SK-N-MC (cell line): ENCODE data around the gene TCF12.
"Not testable (repeated sequence)": the region's sequence is repeated elsewhere in the genome, so short reads cannot be mapped to it uniquely, and the experiment has no call there.

ENCODE experiments used
- DNase-seq: peaks from one replicate; pipeline ENCODE4 v3.0.0-alpha.2; 2011; ENCODE audit warnings: low read depth, low spot score
- H3K27ac ChIP-seq: fragments of 200-600 bp; sonication (generic); 2 replicates; pipeline ENCODE4 v1.5.1; 2016; ENCODE audit warnings: mixed run types
- H3K36me3 ChIP-seq: fragments of 200-600 bp; sonication (generic); 2 replicates; pipeline ENCODE4 v1.6.1; 2017; ENCODE audit warnings: antibody characterized with exemption, low read length, mixed read lengths; ENCODE audit not compliant: insufficient read depth
- H3K4me3 ChIP-seq: fragments of 200-600 bp; sonication (generic); 2 replicates; pipeline ENCODE4 v1.5.1; 2016
- H3K9ac ChIP-seq: fragments of 200-600 bp; sonication (generic); 2 replicates; pipeline ENCODE4 v1.8.0; 2017; ENCODE audit warnings: mixed run types, mixed read lengths; ENCODE audit not compliant: insufficient read length
- H3K9me3 ChIP-seq: fragments of 200-600 bp; sonication (generic); 2 replicates; pipeline ENCODE4 v1.6.1; 2017; ENCODE audit warnings: low read depth, mild to moderate bottlenecking, antibody characterized with exemption, low read length, moderate library complexity, mixed read lengths
- EZH2 ChIP-seq: fragments of 200-600 bp; sonication (generic); IDR thresholded peaks from one replicate; pipeline ENCODE4 v1.6.1; 2017; ENCODE audit warnings: antibody characterized with exemption
- FOXP2 ChIP-seq: optimal IDR thresholded peaks from 2 replicates; pipeline ENCODE3; 2011; ENCODE audit warnings: mild to moderate bottlenecking, moderate library complexity; ENCODE audit not compliant: insufficient read depth; ENCODE audit errors: extremely low read length, control extremely low read depth
- POLR2AphosphoS5 ChIP-seq: IDR thresholded peaks from 2 replicates; pipeline ENCODE4 v1.6.1; 2012; ENCODE audit warnings: mild to moderate bottlenecking, low read depth, low read length, borderline replicate concordance

TCF12 gene

DNA sequence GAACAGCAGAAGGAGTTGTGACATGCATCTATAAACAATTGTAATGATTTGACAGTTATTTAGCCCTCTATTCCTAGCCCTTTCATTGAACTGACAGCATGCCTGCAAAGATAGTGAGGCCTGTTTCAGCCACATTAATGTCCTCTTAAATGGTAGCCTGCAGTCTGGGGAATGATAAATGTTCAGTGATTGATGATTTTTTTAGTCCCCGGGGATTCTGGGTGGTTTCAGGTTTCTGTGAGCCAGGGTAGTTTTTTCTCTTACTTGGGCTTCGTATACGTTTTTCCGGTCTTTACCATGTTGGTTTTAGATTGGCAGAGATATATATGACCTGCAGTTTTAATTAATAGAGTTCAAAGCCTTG, 172.0 kb downstream of the TCF12 start:
- Histone ChIP-seq H3K9me3 (no peaks in the 10 kb centered on the region), H3K9ac (no peak overlapping the region), H3K36me3 (no peaks in the 10 kb centered on the region), H3K27ac (no peak overlapping the region), H3K4me3 (no peak overlapping the region)
- no peak for TF ChIP-seq EZH2
- TF ChIP-seq POLR2AphosphoS5, result no peak
- TF ChIP-seq FOXP2, result no peak
- DNase-seq, result no peak

- Histone ChIP-seq H3K9me3 (no peaks in the 10 kb centered on the region), H3K36me3 (no peaks in the 10 kb centered on the region), H3K27ac (no peak overlapping the region), H3K9ac (no peak overlapping the region), H3K4me3 (no peak overlapping the region)
- TF ChIP-seq FOXP2 (no peak), EZH2 (no peak), POLR2AphosphoS5 (no peak)
- no peak for DNase-seq
Observed at GRCh38 chr15:57091636-57092035, 173.2 kb downstream of the TCF12 start.

DNA sequence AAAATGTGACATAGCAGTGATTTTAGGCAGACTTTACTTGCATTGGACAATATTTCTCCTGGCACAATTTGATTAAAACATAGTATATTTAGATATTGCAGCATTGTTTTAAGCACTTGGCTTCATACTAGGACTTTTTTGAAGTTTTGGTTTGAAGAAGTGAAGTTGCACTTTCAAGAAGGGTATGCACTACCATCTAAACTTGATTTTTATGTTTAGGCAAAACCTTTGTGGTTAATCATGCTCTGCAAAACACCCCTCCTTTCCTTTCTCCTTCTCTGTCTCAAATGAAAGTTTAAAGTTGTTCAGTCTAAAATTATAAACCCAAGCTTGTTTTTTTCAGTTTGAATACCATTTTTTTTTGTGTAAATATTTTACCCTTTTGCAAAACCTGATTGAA, 173.8 kb downstream of the TCF12 start:
- TF ChIP-seq POLR2AphosphoS5 (no peak), FOXP2 (no peak), EZH2 (no peak)
- H3K4me3 ChIP-seq, result no peak overlapping the region
- no peak for DNase-seq

GRCh38 chr15:57094321-57095257, 176.1 kb downstream of the TCF12 start:
- H3K36me3 ChIP-seq, result no peaks in the 10 kb centered on the region
- H3K9me3 ChIP-seq, result no peaks in the 10 kb centered on the region
- peak overlapping the region; percentile 45 for H3K27ac ChIP-seq
- no peak for DNase-seq
- H3K4me3 ChIP-seq, result no peak overlapping the region
- no peak overlapping the region for H3K9ac ChIP-seq
- TF ChIP-seq FOXP2, result no peak
- TF ChIP-seq EZH2, result no peak
- TF ChIP-seq POLR2AphosphoS5, result no peak

More for the DNA sequence above, 173.8 kb downstream of the TCF12 start:
- Histone ChIP-seq H3K9ac (no peak overlapping the region), H3K27ac (no peak overlapping the region), H3K36me3 (no peaks in the 10 kb centered on the region), H3K9me3 (no peaks in the 10 kb centered on the region)

DNA sequence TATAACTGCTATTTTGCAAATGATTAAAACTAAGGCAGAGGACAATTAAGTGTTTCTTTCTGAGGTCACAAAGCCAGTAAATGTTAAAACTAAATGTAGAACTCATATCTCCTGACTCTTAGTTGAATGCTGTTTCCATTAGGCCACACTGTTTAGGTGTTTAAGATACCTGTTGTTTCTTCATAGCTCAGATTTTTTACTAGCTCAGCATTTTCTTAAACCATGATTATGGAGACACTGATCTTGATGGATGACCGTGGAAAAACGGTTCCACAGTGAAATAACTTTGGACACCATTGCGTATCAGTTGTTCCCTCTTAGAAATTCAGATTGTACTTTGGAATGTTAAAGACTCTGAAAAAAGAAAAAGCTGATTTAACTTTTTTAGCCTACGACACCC, 177.5 kb downstream of the TCF12 start:
- Histone ChIP-seq H3K9ac (no peak overlapping the region), H3K36me3 (no peaks in the 10 kb centered on the region), H3K4me3 (no peak overlapping the region), H3K27ac (no peak overlapping the region), H3K9me3 (no peaks in the 10 kb centered on the region)
- no peak for TF ChIP-seq FOXP2
- no peak for DNase-seq

GRCh38 chr15:57097246-57097645, 178.8 kb downstream of the TCF12 start:
- H3K9me3 ChIP-seq, result no peaks in the 10 kb centered on the region
- TF ChIP-seq EZH2 (no peak), POLR2AphosphoS5 (no peak), FOXP2 (no peak)
- no peak overlapping the region for H3K9ac ChIP-seq
- H3K36me3 ChIP-seq, result 0 out of 2 replicates have a peak, but pooled peaks cover 3% of the 10 kb centered on the region
- H3K4me3 ChIP-seq, result no peak overlapping the region
- no peak for DNase-seq
- no peak overlapping the region for H3K27ac ChIP-seq

- DNase-seq, H3K9me3 ChIP-seq, H3K4me3 ChIP-seq, H3K36me3 ChIP-seq, H3K27ac ChIP-seq, H3K9ac ChIP-seq: not testable (repeated sequence)
Observed at GRCh38 chr15:57097919-57098543, 179.6 kb downstream of the TCF12 start.

- DNase-seq, result no peak
- Histone ChIP-seq H3K9ac (no peak overlapping the region), H3K9me3 (no peaks in the 10 kb centered on the region), H3K36me3 (0 out of 2 replicates have a peak, but pooled peaks cover 3% of the 10 kb centered on the region), H3K27ac (peak overlapping the region; percentile 29; the same call in 1 of the 2 replicates), H3K4me3 (no peak overlapping the region)
- TF ChIP-seq EZH2, result no peak
- TF ChIP-seq FOXP2, result no peak
- TF ChIP-seq POLR2AphosphoS5, result no peak
Observed at GRCh38 chr15:57098896-57099295, 180.5 kb downstream of the TCF12 start.
